ENCODE data around the gene GINS3. TPM values are rescaled to one million over a fixed set of nuclear protein-coding genes. Genes with fewer than 3 reads are reported as not detected.

The GINS3 gene
- total and polyA plus RNA-seq, 11 donors: 3.9 to 20.2 (median 7.1) TPM

DNA sequence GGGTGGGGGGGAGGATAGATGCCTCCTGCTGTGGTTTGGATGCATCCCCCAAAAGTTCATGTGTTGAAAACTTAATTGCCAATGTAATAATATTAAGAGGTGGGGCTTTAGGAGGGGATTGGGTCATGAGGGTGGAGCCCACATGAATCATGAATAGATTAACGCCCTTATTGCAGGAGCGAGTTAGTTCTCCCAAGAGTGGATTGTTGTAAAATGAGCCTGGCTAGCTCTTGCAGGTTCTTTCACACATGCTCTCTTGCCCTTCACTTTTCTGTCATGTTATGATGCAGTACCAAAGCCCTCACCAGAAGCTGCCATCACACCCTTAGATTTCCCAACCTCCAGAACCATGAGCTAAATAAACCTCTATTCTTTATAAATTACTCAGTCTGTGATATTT lies 52.0 kb downstream of the GINS3 start:
- intact Hi-C loops (cut with DNase I): no loop called here
- H3K9me3 ChIP-seq: no peaks in the 10 kb centered on the region
- peaks cover 0 to 6% (median 0%) of the 10 kb centered on the region in 12 donors for H3K4me1 ChIP-seq
- ATAC-seq (no peak), DNase-seq (no peak)
- TF ChIP-seq POLR2A (IDR thresholded peaks at IDR 0.05): no peak
- TF ChIP-seq, protein P1, sequence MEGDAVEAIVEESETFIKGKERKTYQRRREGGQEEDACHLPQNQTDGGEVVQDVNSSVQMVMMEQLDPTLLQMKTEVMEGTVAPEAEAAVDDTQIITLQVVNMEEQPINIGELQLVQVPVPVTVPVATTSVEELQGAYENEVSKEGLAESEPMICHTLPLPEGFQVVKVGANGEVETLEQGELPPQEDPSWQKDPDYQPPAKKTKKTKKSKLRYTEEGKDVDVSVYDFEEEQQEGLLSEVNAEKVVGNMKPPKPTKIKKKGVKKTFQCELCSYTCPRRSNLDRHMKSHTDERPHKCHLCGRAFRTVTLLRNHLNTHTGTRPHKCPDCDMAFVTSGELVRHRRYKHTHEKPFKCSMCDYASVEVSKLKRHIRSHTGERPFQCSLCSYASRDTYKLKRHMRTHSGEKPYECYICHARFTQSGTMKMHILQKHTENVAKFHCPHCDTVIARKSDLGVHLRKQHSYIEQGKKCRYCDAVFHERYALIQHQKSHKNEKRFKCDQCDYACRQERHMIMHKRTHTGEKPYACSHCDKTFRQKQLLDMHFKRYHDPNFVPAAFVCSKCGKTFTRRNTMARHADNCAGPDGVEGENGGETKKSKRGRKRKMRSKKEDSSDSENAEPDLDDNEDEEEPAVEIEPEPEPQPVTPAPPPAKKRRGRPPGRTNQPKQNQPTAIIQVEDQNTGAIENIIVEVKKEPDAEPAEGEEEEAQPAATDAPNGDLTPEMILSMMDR (IDR thresholded peaks at IDR 0.05): no peak
- 87 to 90% (median 90%) methylated on average over 2 of the region's 2 CpGs for WGBS, 4 donors
- H3K27ac ChIP-seq: no peak overlapping the region
- H3K4me3 ChIP-seq: no peak overlapping the region
- H3K36me3 ChIP-seq: no peaks in the 10 kb centered on the region
- peaks cover 0 to 2% (median 0%) of the 10 kb centered on the region in 9 donors for H3K27me3 ChIP-seq

DNA sequence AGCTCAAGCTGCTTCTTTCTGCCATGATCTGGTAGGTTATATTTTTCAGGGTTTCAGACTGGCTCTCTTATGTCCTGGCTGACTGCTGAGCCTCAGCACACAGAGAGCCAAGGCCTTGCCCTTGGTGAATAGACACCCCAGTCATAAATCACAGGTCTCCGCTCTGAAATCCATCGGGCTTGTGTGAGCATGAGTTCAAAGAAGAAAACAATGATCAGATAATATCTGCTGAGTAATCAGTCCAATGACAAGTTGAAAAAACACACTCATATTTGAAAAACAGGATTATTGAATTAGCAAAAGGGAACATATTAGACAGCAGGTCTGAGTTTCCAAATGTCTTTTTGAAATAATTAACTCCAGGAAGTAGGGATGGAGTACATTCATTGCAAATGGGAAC lies 56.6 kb downstream of the GINS3 start:
- no peak for ATAC-seq
- H3K9me3 ChIP-seq: no peaks in the 10 kb centered on the region
- peaks cover 0 to 18% (median 0%) of the 10 kb centered on the region in 12 donors for H3K4me1 ChIP-seq
- TF ChIP-seq, protein P1 (IDR thresholded peaks at IDR 0.05): no peak
- no peak for TF ChIP-seq POLR2A (IDR thresholded peaks at IDR 0.05)
- H3K36me3 ChIP-seq: no peaks in the 10 kb centered on the region
- H3K4me3 ChIP-seq: no peak overlapping the region
- no peak for DNase-seq
- intact Hi-C loops (cut with DNase I): no loop called here
- H3K27me3 ChIP-seq: no peaks in the 10 kb centered on the region
- peak overlapping the region in 2 of 12 donors; percentile 8 to 20 for H3K27ac ChIP-seq
- WGBS, 4 donors: 59 to 75% (median 64%) methylated on average over 2 of the region's 2 CpGs

DNA sequence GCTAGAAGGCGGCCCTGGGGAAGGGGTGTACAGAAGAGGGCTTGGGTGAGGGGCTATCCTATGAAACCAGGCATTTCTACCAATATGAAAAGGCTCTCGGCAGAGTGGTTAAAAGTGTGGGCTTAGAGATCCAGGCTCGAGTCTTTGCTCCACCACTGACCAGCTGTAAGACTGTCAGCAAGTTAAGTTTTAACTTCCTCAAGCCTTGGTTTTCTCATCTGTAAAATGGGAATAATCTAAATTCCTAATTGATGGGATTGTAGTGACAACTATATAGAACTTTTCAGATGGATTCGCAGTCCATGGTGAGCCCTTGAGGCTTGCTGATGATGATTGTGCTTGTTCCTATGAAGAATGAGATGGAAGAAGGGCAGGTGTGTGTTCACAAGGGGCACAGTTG lies 57.0 kb downstream of the GINS3 start:
- peaks cover 0 to 18% (median 0%) of the 10 kb centered on the region in 12 donors for H3K4me1 ChIP-seq
- ATAC-seq (no peak), DNase-seq (no peak)
- intact Hi-C loops (cut with DNase I): no loop called here
- H3K27ac ChIP-seq: no peak overlapping the region
- H3K27me3 ChIP-seq: no peaks in the 10 kb centered on the region
- TF ChIP-seq, protein P1 (IDR thresholded peaks at IDR 0.05): no peak
- no peak for TF ChIP-seq POLR2A (IDR thresholded peaks at IDR 0.05)
- WGBS, 4 donors: 90 to 96% (median 94%) methylated on average over 4 of the region's 4 CpGs
- H3K36me3 ChIP-seq: no peaks in the 10 kb centered on the region
- H3K9me3 ChIP-seq: no peaks in the 10 kb centered on the region
- no peak overlapping the region for H3K4me3 ChIP-seq

DNA sequence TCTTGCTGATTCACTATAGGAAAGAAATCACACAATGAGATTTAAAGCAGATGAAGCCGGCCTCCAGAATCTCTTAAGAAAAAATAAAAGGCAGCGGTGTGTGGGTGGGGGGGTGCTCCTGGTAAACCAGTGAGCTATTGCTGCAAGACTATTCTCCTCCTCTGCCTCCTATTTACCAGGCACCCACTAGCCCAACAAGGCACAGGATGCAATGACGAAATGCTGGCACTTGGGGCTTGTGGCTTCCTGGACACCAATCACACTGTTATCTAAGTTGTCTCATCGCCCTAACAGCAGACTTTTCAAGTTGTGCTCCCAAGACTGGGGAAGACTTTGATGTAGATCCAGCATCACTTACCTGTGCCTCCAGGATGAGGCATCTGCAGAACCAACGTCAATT lies 57.5 kb downstream of the GINS3 start:
- no peak for TF ChIP-seq POLR2A (IDR thresholded peaks at IDR 0.05)
- TF ChIP-seq, protein P1 (IDR thresholded peaks at IDR 0.05): no peak
- Histone ChIP-seq H3K36me3 (no peaks in the 10 kb centered on the region), H3K4me1 (peaks cover 0 to 18% (median 0%) of the 10 kb centered on the region in 12 donors), H3K27me3 (no peaks in the 10 kb centered on the region), H3K4me3 (no peak overlapping the region), H3K9me3 (no peaks in the 10 kb centered on the region), H3K27ac (peak overlapping the region in 1 of 12 donors; percentile 41)
- no peak for DNase-seq
- no peak for ATAC-seq
- intact Hi-C loops (cut with DNase I): no loop called here
- 73 to 77% (median 76%) methylated on average over 5 of the region's 5 CpGs for whole genome bisulfite sequencing, 4 donors

Measured in heart left ventricle (tissue), 16 donors.